HepG2 (cell line): Measurements from ENCODE around the gene GRM4. TPM values are rescaled to one million over a fixed set of nuclear protein-coding genes. Genes with fewer than 3 reads are reported as not detected.
A peak's percentile ranks its signal among the peaks of the same experiment; 100 is the strongest.

ENCODE experiments used
- ASH2L ChIP-seq: fragments of 300-600, 200-600 bp; sonication (generic); IDR thresholded peaks from 2 replicates; pipeline ENCODE4 v1.7.0; 2017; ENCODE audit warnings: low read depth, mild to moderate bottlenecking, moderate library complexity, mixed read lengths, low read length; ENCODE audit not compliant: insufficient read length
- CENPT ChIP-seq: sonication (generic); formaldehyde crosslinking; IDR thresholded peaks from 2 replicates; pipeline ENCODE4 v1.8.0; 2022; ENCODE audit warnings: low read depth, mild to moderate bottlenecking, moderate library complexity, missing genetic modification reagents
- CTCF ChIP-seq: sonication (generic); formaldehyde crosslinking; IDR thresholded peaks from 2 replicates; pipeline ENCODE4 v1.5.0; 2020; ENCODE audit warnings: mild to moderate bottlenecking, missing genetic modification reagents, moderate library complexity
- DDIT3 ChIP-seq: sonication (generic); formaldehyde crosslinking; IDR thresholded peaks from 2 replicates; pipeline ENCODE4 v1.4.0; 2020; ENCODE audit warnings: mild to moderate bottlenecking, missing genetic modification reagents
- FOXC1 ChIP-seq: sonication (generic); formaldehyde crosslinking; IDR thresholded peaks from 2 replicates; pipeline ENCODE4 v1.8.0; 2022; ENCODE audit warnings: mild to moderate bottlenecking, missing genetic modification reagents, borderline replicate concordance
- FOXO4 ChIP-seq: sonication (generic); formaldehyde crosslinking; conservative IDR thresholded peaks from 2 replicates; pipeline ENCODE4 v1.8.1; 2023; ENCODE audit warnings: missing genetic modification reagents
- HDAC1 ChIP-seq: sonication (generic); formaldehyde crosslinking; IDR thresholded peaks from 2 replicates; pipeline ENCODE4 v1.5.1; 2020; ENCODE audit warnings: mild to moderate bottlenecking, missing genetic modification reagents
- PAX8 ChIP-seq: sonication (generic); formaldehyde crosslinking; IDR thresholded peaks from 2 replicates; pipeline ENCODE4 v1.8.0; 2022; ENCODE audit warnings: mild to moderate bottlenecking, missing genetic modification reagents, borderline replicate concordance
- RAD21 ChIP-seq: fragments of 450-650 bp; formaldehyde crosslinking; IDR thresholded peaks from 2 replicates; pipeline ENCODE4 v1.5.0; 2020; ENCODE audit warnings: mild to moderate bottlenecking
- RAD51 ChIP-seq: fragments of 450-650 bp; IDR thresholded peaks from 2 replicates; pipeline ENCODE4 v1.6.1; 2016; ENCODE audit warnings: borderline replicate concordance
- SNAPC2 ChIP-seq: sonication (generic); formaldehyde crosslinking; IDR thresholded peaks from 2 replicates; pipeline ENCODE4 v1.8.1; 2022; ENCODE audit warnings: mild to moderate bottlenecking, missing genetic modification reagents
- SRSF4 ChIP-seq: fragments of 200-400 bp; formaldehyde crosslinking; IDR thresholded peaks from one replicate; pipeline ENCODE4 v1.6.1; 2018; ENCODE audit warnings: mild to moderate bottlenecking, low read depth, low read length, moderate library complexity; ENCODE audit not compliant: poor library complexity, severe bottlenecking
- TBX3 ChIP-seq: fragments of 450-650 bp; IDR thresholded peaks from 2 replicates; pipeline ENCODE4 v1.6.1; 2017; ENCODE audit warnings: antibody characterized with exemption, mild to moderate bottlenecking, inconsistent platforms, borderline replicate concordance
- ZFP36L2 ChIP-seq: sonication (generic); formaldehyde crosslinking; IDR thresholded peaks from 2 replicates; pipeline ENCODE4 v1.4.0; 2020; ENCODE audit warnings: missing genetic modification reagents
- ZNF282 ChIP-seq: fragments of 450-650 bp; IDR thresholded peaks from 2 replicates; pipeline ENCODE4 v1.6.1; 2018; ENCODE audit not compliant: partially characterized antibody
- ZNF34 ChIP-seq: sonication (generic); formaldehyde crosslinking; IDR thresholded peaks from 2 replicates; pipeline ENCODE4 v1.4.0; 2020; ENCODE audit warnings: mild to moderate bottlenecking, missing genetic modification reagents, borderline replicate concordance
- ZNF44 ChIP-seq: sonication (generic); formaldehyde crosslinking; IDR thresholded peaks from 2 replicates; pipeline ENCODE4 v1.5.1; 2020; ENCODE audit warnings: mild to moderate bottlenecking, missing genetic modification reagents
- ZNF446 ChIP-seq: sonication (generic); formaldehyde crosslinking; IDR thresholded peaks from 2 replicates; pipeline ENCODE4 v1.5.0; 2020; ENCODE audit warnings: mild to moderate bottlenecking, missing genetic modification reagents
- ZNF460 ChIP-seq: sonication (generic); formaldehyde crosslinking; IDR thresholded peaks from 2 replicates; pipeline ENCODE4 v1.5.1; 2020; ENCODE audit warnings: missing genetic modification reagents, mild to moderate bottlenecking, borderline replicate concordance
- ZNF549 ChIP-seq: sonication (generic); formaldehyde crosslinking; IDR thresholded peaks from 2 replicates; pipeline ENCODE4 v1.5.0; 2020; ENCODE audit warnings: missing genetic modification reagents
- ZNF562 ChIP-seq: sonication (generic); formaldehyde crosslinking; IDR thresholded peaks from 2 replicates; pipeline ENCODE4 v1.8.0; 2022; ENCODE audit warnings: missing genetic modification reagents, borderline replicate concordance
- ZNF589 ChIP-seq: sonication (generic); formaldehyde crosslinking; conservative IDR thresholded peaks from 2 replicates; pipeline ENCODE4 v1.8.0; 2022; ENCODE audit warnings: mild to moderate bottlenecking, moderate library complexity, missing genetic modification reagents
- ZNF609 ChIP-seq: sonication (generic); formaldehyde crosslinking; IDR thresholded peaks from 2 replicates; pipeline ENCODE4 v1.4.0; 2020; ENCODE audit warnings: mild to moderate bottlenecking, missing genetic modification reagents, borderline replicate concordance
- polyA plus RNA-seq, 8 experiments: library from polyadenylated mRNA; depleted of rRNA in 3 of 8; stranded (reverse) in 7 of 8; unstranded in 1 of 8; fragments of >200 nt; fragmentation: Illumina TruSeq in 4 of 8; extraction: Trizol in 4 of 8; gene quantifications; 2 replicates each; pipeline versions ENCODE4 v1.2.1 to v1.2.3, GENCODE V29; 2011 to 2016; ENCODE audit warnings: low read depth in 4 of 8, missing spikeins in 1 of 8, mixed read lengths in 1 of 8; ENCODE audit not compliant: insufficient read depth in 1 of 8
- total RNA-seq, 5 experiments: library from RNA; depleted of rRNA; stranded (reverse); fragments of >200 nt; fragmentation: Illumina TruSeq; extraction: Trizol; gene quantifications; 2 replicates each; pipeline ENCODE4 v1.2.3, GENCODE V29; 2016; ENCODE audit warnings: low read depth in 1 of 5

Gene GRM4
- total and polyA plus RNA-seq, 2 of the 13 experiments (the other 11 are each of a cell fraction or from before 2014, with no cell fraction given), result not detected

GRCh38 chr6:33983109-33983716, 162.7 kb downstream of the GRM4 start (continued):
- TF ChIP-seq CTCF (CRISPR knock-in tag), result peak; percentile 63
- no peak for TF ChIP-seq PAX8 (CRISPR knock-in tag)
- no peak for TF ChIP-seq TBX3
- no peak for TF ChIP-seq ZNF589 (CRISPR knock-in tag)
- 0 out of 2 replicates have a peak, but pooled peaks have one; percentile 35 for TF ChIP-seq ZNF446 (CRISPR knock-in tag)
- no peak for TF ChIP-seq SRSF4
- TF ChIP-seq ZNF549 (CRISPR knock-in tag), result no peak
- no peak for TF ChIP-seq FOXO4 (CRISPR knock-in tag)
- no peak for TF ChIP-seq ZNF609 (CRISPR knock-in tag)
- TF ChIP-seq RAD51, result no peak
- no peak for TF ChIP-seq HDAC1 (CRISPR knock-in tag)
- TF ChIP-seq ZFP36L2 (CRISPR knock-in tag), result no peak
- no peak for TF ChIP-seq DDIT3
- TF ChIP-seq CENPT, result no peak
- no peak for TF ChIP-seq ZNF44 (CRISPR knock-in tag)
- no peak for TF ChIP-seq ZNF562 (CRISPR knock-in tag)
- TF ChIP-seq ZNF460, result no peak
- no peak for TF ChIP-seq SNAPC2
- no peak for TF ChIP-seq ASH2L
- no peak for TF ChIP-seq ZNF282
- no peak for TF ChIP-seq FOXC1 (CRISPR knock-in tag)
- no peak for TF ChIP-seq ZNF34 (CRISPR knock-in tag)
- 0 out of 2 replicates have a peak, but pooled peaks have one; percentile 35 for TF ChIP-seq RAD21 (CRISPR knock-in tag)
